ENCODE results near the gene LMX1B. TPM values are rescaled to one million over a fixed set of nuclear protein-coding genes. Genes with fewer than 3 reads are reported as not detected.

The LMX1B gene
- total RNA-seq, 1 experiment from 2014 or later, result not detected

GRCh38 chr9:126633881-126634558 lies 20.3 kb downstream of the LMX1B start:
- TF ChIP-seq CTCF (conservative IDR thresholded peaks at IDR 0.05; ENCODE audit: low read depth, low read length) (no peak), EZH2 (IDR thresholded peaks at IDR 0.05; ENCODE audit: borderline replicate concordance, low read depth, low read length, poor library complexity, severe bottlenecking) (no peak)
- ChIA-PET POLR2A (ENCODE audit: low non-redundant PET) (no interaction called here), CTCF (no interaction called here)
- BruUV-seq (replicated peaks), result no TSS peak
- Histone ChIP-seq H3K4me3 (ENCODE audit: low read depth, low read length, poor library complexity, severe bottlenecking) (no peak overlapping the region), H3K36me3 (ENCODE audit: insufficient read depth, low read length, poor library complexity, severe bottlenecking) (no peaks in the 10 kb centered on the region), H3K27me3 (replicated peaks; ENCODE audit: insufficient read depth, low read depth, low read length, poor library complexity) (peaks cover 79% of the 10 kb centered on the region), H3K4me1 (ENCODE audit: insufficient read depth, low read length, poor library complexity, severe bottlenecking) (peaks cover 8% of the 10 kb centered on the region), H3K9me3 (ENCODE audit: low read depth, low read length, poor library complexity, severe bottlenecking) (no peaks in the 10 kb centered on the region), H3K27ac (ENCODE audit: low read depth, low read length, poor library complexity, severe bottlenecking) (no peak overlapping the region)
- no peak for DNase-seq (ENCODE audit: low spot score)
- intact Hi-C loops (cut with micrococcal nuclease; ENCODE audit: unreplicated experiment), result no loop called here

- CTCF ChIA-PET, result no interaction called here
- BruUV-seq (replicated peaks), result no TSS peak
Observed at GRCh38 chr9:126635061-126635460, 21.3 kb downstream of the LMX1B start.

GRCh38 chr9:126635661-126636439 lies 22.1 kb downstream of the LMX1B start:
- BruUV-seq (replicated peaks), result no TSS peak
- ChIA-PET POLR2A (ENCODE audit: low non-redundant PET) (no interaction called here), CTCF (no interaction called here)
- intact Hi-C loops (cut with micrococcal nuclease; ENCODE audit: unreplicated experiment), result no loop called here
- Histone ChIP-seq H3K27ac (ENCODE audit: low read depth, low read length, poor library complexity, severe bottlenecking) (no peak overlapping the region), H3K4me1 (ENCODE audit: insufficient read depth, low read length, poor library complexity, severe bottlenecking) (peaks cover 10% of the 10 kb centered on the region), H3K4me3 (ENCODE audit: low read depth, low read length, poor library complexity, severe bottlenecking) (no peak overlapping the region), H3K9me3 (ENCODE audit: low read depth, low read length, poor library complexity, severe bottlenecking) (no peaks in the 10 kb centered on the region), H3K36me3 (ENCODE audit: insufficient read depth, low read length, poor library complexity, severe bottlenecking) (no peaks in the 10 kb centered on the region), H3K27me3 (replicated peaks; ENCODE audit: insufficient read depth, low read depth, low read length, poor library complexity) (peaks cover 74% of the 10 kb centered on the region)
- no peak for DNase-seq (ENCODE audit: low spot score)
- TF ChIP-seq EZH2 (IDR thresholded peaks at IDR 0.05; ENCODE audit: borderline replicate concordance, low read depth, low read length, poor library complexity, severe bottlenecking) (no peak), CTCF (conservative IDR thresholded peaks at IDR 0.05; ENCODE audit: low read depth, low read length) (no peak)

More at GRCh38 chr9:126635061-126635460, 21.3 kb downstream of the LMX1B start:
- H3K4me1 ChIP-seq (ENCODE audit: insufficient read depth, low read length, poor library complexity, severe bottlenecking), result peaks cover 10% of the 10 kb centered on the region
- POLR2A ChIA-PET (ENCODE audit: low non-redundant PET), result no interaction called here
- H3K4me3 ChIP-seq (ENCODE audit: low read depth, low read length, poor library complexity, severe bottlenecking), result no peak overlapping the region
- intact Hi-C loops (cut with micrococcal nuclease; ENCODE audit: unreplicated experiment), result no loop called here
- no peak overlapping the region for H3K27ac ChIP-seq (ENCODE audit: low read depth, low read length, poor library complexity, severe bottlenecking)
- no peaks in the 10 kb centered on the region for H3K36me3 ChIP-seq (ENCODE audit: insufficient read depth, low read length, poor library complexity, severe bottlenecking)
- TF ChIP-seq CTCF (conservative IDR thresholded peaks at IDR 0.05; ENCODE audit: low read depth, low read length), result no peak
- no peak for TF ChIP-seq EZH2 (IDR thresholded peaks at IDR 0.05; ENCODE audit: borderline replicate concordance, low read depth, low read length, poor library complexity, severe bottlenecking)
- peaks cover 81% of the 10 kb centered on the region for H3K27me3 ChIP-seq (replicated peaks; ENCODE audit: insufficient read depth, low read depth, low read length, poor library complexity)
- DNase-seq (ENCODE audit: low spot score), result no peak
- H3K9me3 ChIP-seq (ENCODE audit: low read depth, low read length, poor library complexity, severe bottlenecking), result no peaks in the 10 kb centered on the region
